MM.1S (cell line): ENCODE results near the gene FAM180A.

Experiments
- DNase-seq: peaks from one replicate; pipeline ENCODE4 v3.0.0-alpha.2; 2015
- H2AFZ ChIP-seq: fragments of 300-600 bp; sonication (generic); 2 replicates; pipeline ENCODE4 v1.6.0; 2016; ENCODE audit warnings: antibody characterized with exemption, low read length
- H3F3A ChIP-seq: fragments of 300-600 bp; sonication (generic); 2 replicates; pipeline ENCODE4 v1.6.1; 2016; ENCODE audit warnings: mild to moderate bottlenecking, antibody characterized with exemption, low read length, moderate library complexity, mixed read lengths; ENCODE audit not compliant: insufficient read depth
- H3K27ac ChIP-seq: fragments of 300-600 bp; sonication (generic); 2 replicates; pipeline ENCODE4 v1.5.1; 2016; ENCODE audit warnings: mild to moderate bottlenecking, low read length
- H3K27me3 ChIP-seq: fragments of 300-600 bp; sonication (generic); replicated peaks from 2 replicates; pipeline ENCODE4 v1.6.0; 2016; ENCODE audit warnings: low read length; ENCODE audit not compliant: insufficient read depth
- H3K36me3 ChIP-seq: fragments of 300-600 bp; sonication (generic); replicated peaks from 2 replicates; pipeline ENCODE4 v1.6.1; 2016; ENCODE audit warnings: mild to moderate bottlenecking, low read length, mixed read lengths; ENCODE audit not compliant: insufficient read depth
- H3K4me1 ChIP-seq: fragments of 300-600 bp; sonication (generic); 2 replicates; pipeline ENCODE4 v1.6.1; 2016; ENCODE audit warnings: low read length, mixed read lengths
- H3K4me2 ChIP-seq: fragments of 300-600 bp; sonication (generic); 2 replicates; pipeline ENCODE4 v1.6.0; 2016; ENCODE audit warnings: low read depth, low read length
- H3K4me3 ChIP-seq: fragments of 300-600 bp; sonication (generic); 2 replicates; pipeline ENCODE4 v1.5.1; 2016; ENCODE audit warnings: low read length, mixed read lengths
- H3K79me2 ChIP-seq: fragments of 300-600 bp; sonication (generic); 2 replicates; pipeline ENCODE4 v1.6.1; 2016; ENCODE audit warnings: mixed run types, low read length, mixed read lengths
- H3K9ac ChIP-seq: fragments of 300-600 bp; sonication (generic); 2 replicates; pipeline ENCODE4 v1.6.1; 2016; ENCODE audit warnings: low read length, mixed read lengths
- H3K9me2 ChIP-seq: fragments of 300-600 bp; sonication (generic); replicated peaks from 2 replicates; pipeline ENCODE4 v1.6.1; 2016; ENCODE audit warnings: mild to moderate bottlenecking, low read length, mixed read lengths; ENCODE audit not compliant: insufficient read depth
- H3K9me3 ChIP-seq: fragments of 300-600 bp; sonication (generic); replicated peaks from 2 replicates; pipeline ENCODE4 v1.6.1; 2016; ENCODE audit warnings: mild to moderate bottlenecking, low read length, mixed read lengths; ENCODE audit not compliant: insufficient read depth
- H4K20me1 ChIP-seq: fragments of 300-600 bp; sonication (generic); 2 replicates; pipeline ENCODE4 v1.6.1; 2016; ENCODE audit warnings: mild to moderate bottlenecking, low read length, moderate library complexity, mixed read lengths; ENCODE audit not compliant: insufficient read depth
- EZH2 ChIP-seq: fragments of 300-600 bp; sonication (generic); optimal IDR thresholded peaks from 2 replicates; pipeline ENCODE3; 2017; ENCODE audit warnings: low read depth, mild to moderate bottlenecking, antibody characterized with exemption, low read length, mixed read lengths
- EZH2phosphoT487 ChIP-seq: fragments of 300-600 bp; sonication (generic); IDR thresholded peaks from 2 replicates; pipeline ENCODE4 v1.6.1; 2018; ENCODE audit warnings: antibody characterized with exemption, low read length
- TF ChIP-seq, protein P1 (sequence below): fragments of 300-600 bp; sonication (generic); IDR thresholded peaks from 2 replicates; pipeline ENCODE4 v1.5.1; 2016; ENCODE audit warnings: antibody characterized with exemption, low read length, mixed read lengths

The FAM180A gene

DNA sequence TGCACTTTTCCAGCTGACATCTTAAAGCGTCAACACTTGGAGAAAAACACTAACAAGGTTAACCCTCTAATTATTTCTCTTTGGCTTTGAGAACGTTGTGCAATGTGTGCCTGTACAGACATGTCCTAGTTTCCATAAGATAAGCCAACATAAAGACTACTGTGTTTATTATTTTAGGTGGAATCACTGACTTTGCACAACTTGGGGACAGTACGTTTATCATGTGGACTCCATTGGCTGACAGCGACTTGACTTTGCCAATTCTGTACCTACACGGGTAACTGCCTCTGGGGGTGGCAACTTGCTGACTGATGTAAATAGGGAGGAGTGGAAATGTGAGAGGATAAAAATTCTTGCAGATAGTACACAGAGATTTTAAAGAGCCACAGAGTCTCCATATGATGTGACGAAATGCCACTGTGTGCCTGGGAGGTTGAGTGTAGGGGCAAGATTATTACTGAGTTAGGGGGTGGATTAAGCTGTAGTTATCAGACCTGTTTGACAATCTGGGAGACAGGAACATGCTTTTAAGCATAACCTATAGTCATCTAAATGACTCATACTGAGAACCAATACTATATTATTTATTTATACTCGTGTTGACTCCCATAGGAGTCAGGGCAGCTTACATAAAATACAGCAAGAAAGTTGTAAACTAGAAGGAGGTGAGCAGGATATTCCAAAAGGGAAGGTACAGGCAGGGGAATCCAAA is 41.6 kb downstream of the FAM180A start:
- Histone ChIP-seq H4K20me1 (no peaks in the 10 kb centered on the region), H3K4me3 (no peak overlapping the region), H2AFZ (no peak overlapping the region), H3K4me2 (no peak overlapping the region), H3F3A (no peaks in the 10 kb centered on the region), H3K9ac (no peak overlapping the region), H3K9me3 (no peaks in the 10 kb centered on the region), H3K27ac (no peak overlapping the region), H3K36me3 (no peaks in the 10 kb centered on the region), H3K79me2 (no peaks in the 10 kb centered on the region), H3K4me1 (no peaks in the 10 kb centered on the region), H3K27me3 (no peaks in the 10 kb centered on the region), H3K9me2 (no peaks in the 10 kb centered on the region)
- TF ChIP-seq, protein P1, sequence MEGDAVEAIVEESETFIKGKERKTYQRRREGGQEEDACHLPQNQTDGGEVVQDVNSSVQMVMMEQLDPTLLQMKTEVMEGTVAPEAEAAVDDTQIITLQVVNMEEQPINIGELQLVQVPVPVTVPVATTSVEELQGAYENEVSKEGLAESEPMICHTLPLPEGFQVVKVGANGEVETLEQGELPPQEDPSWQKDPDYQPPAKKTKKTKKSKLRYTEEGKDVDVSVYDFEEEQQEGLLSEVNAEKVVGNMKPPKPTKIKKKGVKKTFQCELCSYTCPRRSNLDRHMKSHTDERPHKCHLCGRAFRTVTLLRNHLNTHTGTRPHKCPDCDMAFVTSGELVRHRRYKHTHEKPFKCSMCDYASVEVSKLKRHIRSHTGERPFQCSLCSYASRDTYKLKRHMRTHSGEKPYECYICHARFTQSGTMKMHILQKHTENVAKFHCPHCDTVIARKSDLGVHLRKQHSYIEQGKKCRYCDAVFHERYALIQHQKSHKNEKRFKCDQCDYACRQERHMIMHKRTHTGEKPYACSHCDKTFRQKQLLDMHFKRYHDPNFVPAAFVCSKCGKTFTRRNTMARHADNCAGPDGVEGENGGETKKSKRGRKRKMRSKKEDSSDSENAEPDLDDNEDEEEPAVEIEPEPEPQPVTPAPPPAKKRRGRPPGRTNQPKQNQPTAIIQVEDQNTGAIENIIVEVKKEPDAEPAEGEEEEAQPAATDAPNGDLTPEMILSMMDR, result no peak
- no peak for TF ChIP-seq EZH2
- no peak for TF ChIP-seq EZH2phosphoT487
- no peak for DNase-seq

DNA sequence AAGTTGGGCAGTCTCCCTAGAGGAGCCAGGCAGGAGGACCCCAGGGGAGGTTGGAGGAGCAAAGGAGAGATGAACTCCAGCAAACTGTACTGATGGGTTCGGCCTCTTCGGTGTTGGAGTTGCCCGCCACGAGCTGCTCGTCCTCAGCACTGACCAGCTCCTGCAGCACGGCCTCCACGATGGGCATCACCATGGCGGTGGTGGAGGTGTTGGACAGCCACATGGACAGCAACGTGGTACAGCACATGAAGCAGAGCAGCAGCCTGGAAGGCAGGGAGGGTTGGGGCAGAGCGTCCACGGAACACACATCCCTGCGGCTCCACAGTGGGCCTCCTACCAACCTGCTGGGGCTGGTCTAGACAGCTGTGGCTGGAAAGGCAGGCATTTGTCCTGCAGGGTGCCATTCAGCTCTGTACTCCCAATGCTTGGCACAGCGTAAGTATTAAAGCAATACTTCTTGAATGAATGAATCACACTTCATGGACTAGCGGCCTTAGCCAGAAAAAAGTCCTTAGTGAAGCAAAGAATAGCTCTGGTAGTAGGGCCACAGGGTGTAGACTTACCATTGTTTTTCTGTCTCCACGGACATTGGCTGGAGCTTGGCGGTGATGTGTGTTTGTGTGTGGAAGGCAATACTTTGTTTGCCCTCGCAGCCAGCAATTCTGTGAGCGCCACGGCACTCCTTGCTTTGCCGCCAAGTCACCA is 42.4 kb downstream of the FAM180A start:
- no peaks in the 10 kb centered on the region for H3K4me1 ChIP-seq
- no peak overlapping the region for H3K9ac ChIP-seq
- no peaks in the 10 kb centered on the region for H3K36me3 ChIP-seq
- H3K9me2 ChIP-seq, result no peaks in the 10 kb centered on the region
- no peak for DNase-seq
- H2AFZ ChIP-seq, result no peak overlapping the region
- no peaks in the 10 kb centered on the region for H3F3A ChIP-seq
- H3K9me3 ChIP-seq, result no peaks in the 10 kb centered on the region
- H3K4me2 ChIP-seq, result no peak overlapping the region
- no peak overlapping the region for H3K4me3 ChIP-seq
- H3K79me2 ChIP-seq, result no peaks in the 10 kb centered on the region
- H3K27ac ChIP-seq, result no peak overlapping the region
- TF ChIP-seq EZH2 (no peak), EZH2phosphoT487 (no peak)
- TF ChIP-seq, protein P1, result no peak
- no peaks in the 10 kb centered on the region for H4K20me1 ChIP-seq
- no peaks in the 10 kb centered on the region for H3K27me3 ChIP-seq

DNA sequence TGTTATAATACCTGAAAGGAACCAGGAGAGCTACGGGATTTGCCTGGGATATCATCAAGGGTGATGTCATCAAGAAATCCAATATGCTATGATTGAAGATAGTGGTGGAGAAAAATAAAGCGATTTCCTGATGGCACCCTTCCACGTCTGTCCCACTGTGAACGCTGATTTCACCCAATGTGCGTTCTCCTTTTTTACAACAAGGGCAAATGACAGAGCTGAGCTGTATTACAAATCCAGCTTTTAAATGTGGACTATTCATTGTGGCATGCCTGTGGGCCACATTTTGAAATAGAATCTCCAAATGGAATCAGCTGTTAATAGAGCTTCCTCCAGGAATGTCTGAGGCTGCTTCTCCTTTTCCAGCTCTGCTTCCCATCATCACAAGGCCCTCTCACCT is 43.9 kb downstream of the FAM180A start:
- Histone ChIP-seq H3F3A (no peaks in the 10 kb centered on the region), H3K27me3 (no peaks in the 10 kb centered on the region)
- DNase-seq, result no peak

More for the DNA sequence above, 43.9 kb downstream of the FAM180A start:
- H3K79me2 ChIP-seq, result no peaks in the 10 kb centered on the region
- no peaks in the 10 kb centered on the region for H3K36me3 ChIP-seq
- H4K20me1 ChIP-seq, result no peaks in the 10 kb centered on the region
- H3K9me3 ChIP-seq, result no peaks in the 10 kb centered on the region
- H3K9me2 ChIP-seq, result no peaks in the 10 kb centered on the region
- TF ChIP-seq EZH2 (no peak), EZH2phosphoT487 (no peak)
- TF ChIP-seq, protein P1, result no peak
- H3K27ac ChIP-seq, result no peak overlapping the region
- H3K4me2 ChIP-seq, result no peak overlapping the region
- no peak overlapping the region for H3K9ac ChIP-seq
- no peak overlapping the region for H2AFZ ChIP-seq
- no peak overlapping the region for H3K4me3 ChIP-seq
- H3K4me1 ChIP-seq, result no peaks in the 10 kb centered on the region
